ENCODE results near the gene KIF3A.

DNA sequence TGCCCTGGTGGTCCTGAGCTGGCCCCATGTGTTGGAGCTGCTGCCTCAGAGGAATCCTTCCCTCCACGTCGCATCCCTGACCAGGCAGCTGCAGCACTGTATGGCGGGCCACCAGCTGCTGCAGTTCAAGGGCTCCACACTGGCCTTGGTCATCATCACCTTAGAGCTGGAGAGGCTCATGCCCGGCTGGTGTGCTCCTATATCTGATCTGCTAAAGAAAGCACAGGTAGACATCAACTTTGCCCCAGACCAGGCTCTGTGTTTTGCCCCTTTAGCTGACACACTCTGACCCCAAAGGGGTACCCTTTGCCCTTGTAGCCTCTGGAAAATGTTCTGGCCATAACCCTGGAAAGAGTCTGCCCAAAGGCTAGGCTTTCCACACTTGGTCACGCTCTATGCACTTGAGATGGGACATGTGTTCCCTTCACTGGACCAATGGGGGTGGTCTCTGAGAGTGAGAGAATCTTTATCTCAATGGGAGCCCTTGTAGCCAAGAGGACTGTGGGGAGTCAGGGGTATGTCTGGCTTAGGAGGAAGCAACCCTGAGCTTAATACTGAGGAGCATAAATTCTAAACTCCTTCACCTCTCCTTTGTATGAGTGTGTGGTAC lies 14.7 kb upstream of the KIF3A start:
- TF ChIP-seq, protein P1, sequence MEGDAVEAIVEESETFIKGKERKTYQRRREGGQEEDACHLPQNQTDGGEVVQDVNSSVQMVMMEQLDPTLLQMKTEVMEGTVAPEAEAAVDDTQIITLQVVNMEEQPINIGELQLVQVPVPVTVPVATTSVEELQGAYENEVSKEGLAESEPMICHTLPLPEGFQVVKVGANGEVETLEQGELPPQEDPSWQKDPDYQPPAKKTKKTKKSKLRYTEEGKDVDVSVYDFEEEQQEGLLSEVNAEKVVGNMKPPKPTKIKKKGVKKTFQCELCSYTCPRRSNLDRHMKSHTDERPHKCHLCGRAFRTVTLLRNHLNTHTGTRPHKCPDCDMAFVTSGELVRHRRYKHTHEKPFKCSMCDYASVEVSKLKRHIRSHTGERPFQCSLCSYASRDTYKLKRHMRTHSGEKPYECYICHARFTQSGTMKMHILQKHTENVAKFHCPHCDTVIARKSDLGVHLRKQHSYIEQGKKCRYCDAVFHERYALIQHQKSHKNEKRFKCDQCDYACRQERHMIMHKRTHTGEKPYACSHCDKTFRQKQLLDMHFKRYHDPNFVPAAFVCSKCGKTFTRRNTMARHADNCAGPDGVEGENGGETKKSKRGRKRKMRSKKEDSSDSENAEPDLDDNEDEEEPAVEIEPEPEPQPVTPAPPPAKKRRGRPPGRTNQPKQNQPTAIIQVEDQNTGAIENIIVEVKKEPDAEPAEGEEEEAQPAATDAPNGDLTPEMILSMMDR (IDR thresholded peaks at IDR 0.05): no peak
- no peak for TF ChIP-seq POLR2A (IDR thresholded peaks at IDR 0.05)

Measured in Peyer's patch (tissue), 4 donors.